Head of caudate nucleus (tissue), 42 donors: ENCODE measurements around the gene LGI2.

Experiments used
- DNase-seq, 42 donors: peaks; one replicate each; pipeline versions ENCODE4 v3.0.0 to v3.0.0-alpha.2; 2020 to 2021; ENCODE audit warnings: mixed read lengths in 7 of 42
- intact Hi-C: fragments of 100-400 bp; cut with DNase I; formaldehyde crosslinking; loops from one replicate; pipeline ENCODE4 v1.15.0; 2022

The LGI2 gene

GRCh38 chr4:25007598-25007997, 23.1 kb downstream of the LGI2 start:
- intact Hi-C loops = no loop called here
- DNase-seq = no peak

GRCh38 chr4:25002681-25003080, 28.1 kb downstream of the LGI2 start:
- intact Hi-C loops = no loop called here
- DNase-seq = no peak

- intact Hi-C loops = no loop called here
- no peak for DNase-seq
Observed at GRCh38 chr4:25001509-25001908, 29.2 kb downstream of the LGI2 start.

- intact Hi-C loops = no loop called here
- no peak for DNase-seq
Observed at GRCh38 chr4:25000639-25001038, 30.1 kb downstream of the LGI2 start.

GRCh38 chr4:24999392-25000089, 31.2 kb downstream of the LGI2 start:
- no peak for DNase-seq
- intact Hi-C loops = no loop called here

- intact Hi-C loops = no loop called here
- DNase-seq = no peak
Observed at GRCh38 chr4:24995346-24995919, 35.3 kb downstream of the LGI2 start.

GRCh38 chr4:24993551-24994080, 37.1 kb downstream of the LGI2 start:
- DNase-seq = no peak
- intact Hi-C loops = no loop called here

- DNase-seq = no peak
Observed at GRCh38 chr4:24992968-24993367, 37.8 kb downstream of the LGI2 start.

GRCh38 chr4:24991015-24991414, 39.7 kb downstream of the LGI2 start:
- intact Hi-C loops = no loop called here
- no peak for DNase-seq

More at GRCh38 chr4:24992968-24993367, 37.8 kb downstream of the LGI2 start:
- intact Hi-C loops = no loop called here

GRCh38 chr4:24989327-24989726, 41.4 kb downstream of the LGI2 start:
- DNase-seq = no peak
- intact Hi-C loops = no loop called here

GRCh38 chr4:24988776-24989175, 42.0 kb downstream of the LGI2 start:
- peak in 5 of 42 donors; percentile 11 to 73 (median 20) for DNase-seq
- intact Hi-C loops = no loop called here

GRCh38 chr4:24984602-24985532, 45.9 kb downstream of the LGI2 start:
- intact Hi-C loops = no loop called here
- DNase-seq = no peak

GRCh38 chr4:24980740-24981139, 50.0 kb downstream of the LGI2 start:
- no peak for DNase-seq
- intact Hi-C loops = no loop called here

GRCh38 chr4:24980064-24980690, 50.6 kb downstream of the LGI2 start:
- intact Hi-C loops = no loop called here
- DNase-seq = peak in 41 of 42 donors; percentile 10 to 89 (median 60)

GRCh38 chr4:24979554-24979953, 51.2 kb downstream of the LGI2 start:
- peak in 16 of 42 donors; percentile 11 to 60 (median 27) for DNase-seq
- intact Hi-C loops = no loop called here

GRCh38 chr4:24978291-24979075, 52.3 kb downstream of the LGI2 start:
- intact Hi-C loops = no loop called here

GRCh38 chr4:24975510-24975909, 55.2 kb downstream of the LGI2 start:
- DNase-seq = peak in 1 of 42 donors; percentile 34
- intact Hi-C loops = no loop called here

More at GRCh38 chr4:24978291-24979075, 52.3 kb downstream of the LGI2 start:
- peak in 2 of 42 donors; percentile 29 to 39 for DNase-seq
